NCI-H446 treated with DMSO at 0.1 percent for 48 hours (cell line): Measurements from ENCODE around the gene SPATS1.
A peak's percentile ranks its signal among the peaks of the same experiment; 100 is the strongest.
"Not testable (repeated sequence)": the region's sequence is repeated elsewhere in the genome, so short reads cannot be mapped to it uniquely, and the experiment has no call there.

Experiments
- DNase-seq: peaks from one replicate; lab custom pipeline; 2025; lab: John Stamatoyannopoulos, UW

SPATS1 gene

DNA sequence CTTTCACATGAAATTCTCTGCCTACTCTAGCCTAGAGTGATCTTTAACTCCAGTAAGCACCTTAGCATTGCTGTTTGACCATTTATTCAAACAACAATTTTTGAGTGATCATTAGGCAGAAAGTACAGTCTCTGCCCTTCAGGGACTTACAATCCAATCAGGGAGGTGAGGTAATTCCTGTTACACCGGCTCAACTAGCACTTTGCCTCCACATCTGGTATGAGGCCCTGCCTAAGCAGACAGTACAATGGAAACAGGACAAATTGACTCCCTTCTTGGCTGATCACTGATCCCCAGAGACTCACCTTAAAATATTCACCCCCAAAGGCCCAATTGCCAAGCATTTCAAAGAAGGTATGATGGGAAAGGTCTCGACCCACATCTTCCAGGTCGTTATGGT, 30.7 kb upstream of the SPATS1 start:
- DNase-seq: no peak

DNA sequence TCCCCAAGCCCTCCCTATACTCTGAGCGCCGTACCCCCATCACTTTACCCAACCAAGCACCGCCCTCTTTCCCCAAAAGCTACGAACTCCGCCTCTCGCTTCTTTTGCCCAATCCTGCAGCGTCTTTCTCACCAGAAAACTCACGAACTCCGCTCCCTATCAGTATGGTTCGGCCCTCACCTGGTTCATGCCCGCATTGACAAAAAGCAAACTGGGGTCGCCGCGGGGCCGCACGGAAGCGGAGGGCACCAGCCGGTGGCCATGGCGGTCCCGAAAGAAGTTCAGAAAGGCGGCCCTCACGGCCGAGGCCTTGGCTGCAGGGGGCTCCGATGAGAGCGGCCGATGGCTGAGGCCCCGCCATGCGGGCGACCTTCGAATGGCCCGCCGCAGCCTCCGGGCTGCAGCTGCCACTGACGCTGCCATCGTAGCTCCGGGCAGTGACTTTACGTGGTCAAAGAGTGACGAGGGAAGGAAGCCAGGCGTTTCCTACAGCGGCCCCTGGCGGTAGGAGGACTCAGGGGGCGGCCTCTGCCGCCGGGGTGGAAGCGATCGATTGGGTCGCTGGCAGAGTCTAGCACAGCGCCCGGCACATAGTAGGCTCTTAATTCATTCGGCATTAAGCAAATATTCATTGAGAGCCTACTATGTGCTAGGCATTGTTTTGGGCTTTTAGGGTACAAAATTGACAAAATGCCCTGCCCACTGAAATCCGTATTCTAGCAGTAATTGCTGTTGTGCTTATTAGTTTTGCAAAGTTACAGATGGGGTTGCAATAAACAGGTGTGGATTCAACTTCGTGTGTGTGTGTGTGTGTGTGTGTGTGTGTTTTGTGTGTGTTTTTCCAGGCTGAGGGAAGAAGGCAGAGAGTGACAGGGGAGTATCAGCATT, 29.3 kb upstream of the SPATS1 start, which contains the start of gene AARS2:
Gene AARS2, minus strand, starts transcription at position 447 of the 888 bp plus-strand sequence. Its CDS starts 24 bp downstream, at position 423.
- peak; percentile 68 for DNase-seq

GRCh38 chr6:44314657-44315056, 27.8 kb upstream of the SPATS1 start:
- not testable (repeated sequence) for DNase-seq

- no peak for DNase-seq
These were observed 26.9 kb upstream of the SPATS1 start for GRCh38 chr6:44315516-44315915.

GRCh38 chr6:44315951-44316350, 26.5 kb upstream of the SPATS1 start:
- DNase-seq: no peak

- no peak for DNase-seq
These were observed 26.0 kb upstream of the SPATS1 start for GRCh38 chr6:44316481-44316880.

DNA sequence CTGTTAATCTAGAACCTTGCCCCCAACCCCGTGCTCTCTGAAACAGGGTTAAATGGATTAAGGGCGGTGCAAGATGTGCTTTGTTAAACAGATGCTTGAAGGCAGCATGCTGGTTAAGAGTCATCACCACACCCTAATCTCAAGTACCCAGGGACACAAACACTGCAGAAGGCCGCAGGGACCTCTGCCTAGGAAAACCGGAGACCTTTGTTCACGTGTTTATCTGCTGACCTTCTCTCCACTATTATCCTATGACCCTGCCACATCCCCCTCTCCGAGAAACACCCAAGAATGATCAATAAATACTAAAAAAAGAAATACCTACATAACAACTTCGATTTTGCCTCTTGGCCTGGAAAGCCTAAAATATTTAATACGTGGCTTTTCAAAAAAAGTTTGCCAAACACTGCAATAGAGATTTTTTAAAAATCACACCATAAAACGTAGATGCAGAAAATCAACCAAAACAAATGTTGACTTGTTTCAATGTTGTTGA, 25.3 kb upstream of the SPATS1 start:
- not testable (repeated sequence) for DNase-seq

DNA sequence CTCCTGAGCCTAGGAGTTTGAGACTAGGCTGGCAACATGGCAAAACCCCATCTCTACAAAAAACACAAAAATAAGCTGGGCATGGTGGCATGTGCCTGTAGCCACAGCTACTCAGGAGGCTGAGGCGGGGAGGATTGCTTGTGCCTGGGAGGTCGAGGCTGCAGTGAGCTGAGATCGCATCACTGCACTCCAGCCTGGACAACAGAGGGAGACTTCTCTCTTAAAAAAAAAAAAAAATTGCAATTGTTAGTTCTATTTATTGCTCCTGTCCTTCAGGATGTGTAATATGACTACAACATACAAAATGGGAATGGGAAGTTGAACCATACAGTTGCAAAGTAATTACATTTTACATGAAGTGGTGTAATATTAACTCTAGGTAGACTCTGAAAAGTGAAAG, 21.2 kb upstream of the SPATS1 start:
- no peak for DNase-seq

- DNase-seq: no peak
These were observed 15.4 kb upstream of the SPATS1 start for GRCh38 chr6:44327096-44327495.

- no peak for DNase-seq
These were observed 14.7 kb upstream of the SPATS1 start for GRCh38 chr6:44327760-44328159.

DNA sequence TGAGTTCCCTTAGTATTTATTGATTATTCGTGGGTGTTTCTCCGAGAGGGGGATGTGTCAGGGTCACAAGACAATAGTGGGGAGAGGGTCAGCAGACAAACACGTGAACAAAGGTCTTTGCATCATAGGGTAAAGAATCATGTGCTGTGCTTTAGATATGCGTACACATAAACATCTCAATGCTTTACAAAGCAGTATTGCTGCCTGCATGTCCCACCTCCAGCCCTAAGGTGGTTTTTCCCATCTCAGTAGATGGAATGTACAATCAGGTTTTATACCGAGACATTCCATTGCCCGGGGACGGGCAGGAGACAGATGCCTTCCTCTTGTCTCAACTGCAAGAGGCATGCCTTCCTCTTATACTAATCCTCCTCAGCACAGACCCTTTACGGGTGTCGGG, 14.2 kb upstream of the SPATS1 start:
- DNase-seq: not testable (repeated sequence)

DNA sequence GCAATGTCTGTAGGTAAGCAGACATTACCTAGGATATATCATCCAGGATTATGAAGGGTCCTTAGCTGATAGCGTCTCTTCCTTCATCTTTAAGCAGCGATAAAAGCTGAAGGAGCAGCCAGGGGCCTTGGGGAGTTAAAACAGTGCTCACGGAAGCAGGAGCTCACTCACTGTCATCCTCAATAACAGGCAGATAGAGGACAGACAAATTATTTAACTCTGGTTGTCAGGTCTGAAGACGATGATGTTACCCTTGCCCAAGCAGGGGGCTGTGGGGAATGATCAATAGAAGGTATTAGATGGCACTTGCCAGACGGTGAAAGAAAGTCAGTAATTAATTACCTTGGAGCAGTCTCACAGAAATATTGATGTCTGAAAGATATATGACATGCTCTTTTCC, 12.6 kb upstream of the SPATS1 start:
- no peak for DNase-seq

- no peak for DNase-seq
These were observed 9.9 kb upstream of the SPATS1 start for GRCh38 chr6:44332585-44332984.

DNA sequence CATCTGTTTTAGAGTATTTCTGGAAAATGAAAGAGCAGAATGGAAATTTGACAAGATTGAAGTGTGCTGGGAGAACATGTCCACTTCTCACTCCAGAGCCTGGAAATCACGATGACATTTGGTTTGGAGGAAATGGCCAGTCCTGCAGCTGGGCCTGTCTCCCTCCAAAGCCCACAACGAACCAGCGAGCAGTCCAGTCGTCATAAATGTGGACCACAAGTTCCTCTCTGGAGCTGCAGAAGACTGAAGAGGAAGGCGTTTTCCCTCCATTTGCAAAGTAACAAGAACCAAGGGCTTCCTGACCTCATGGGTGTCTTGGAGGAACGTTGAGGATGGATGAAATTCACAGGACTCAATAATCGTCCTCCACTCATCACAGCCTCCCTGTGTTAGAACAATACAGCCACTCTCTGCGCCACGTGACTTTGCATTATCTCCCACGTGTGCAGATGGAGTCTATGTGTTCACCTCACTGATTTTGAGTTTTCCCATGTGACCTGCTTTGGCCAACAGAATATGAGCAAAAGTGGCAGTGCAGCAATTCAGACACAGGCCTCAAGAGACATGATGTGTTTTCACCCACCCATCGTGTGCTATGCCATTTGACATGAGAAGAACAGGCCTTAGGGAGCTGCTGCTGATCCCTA, 9.1 kb upstream of the SPATS1 start:
- no peak for DNase-seq

- no peak for DNase-seq
These were observed 8.5 kb upstream of the SPATS1 start for GRCh38 chr6:44333942-44334341.

DNA sequence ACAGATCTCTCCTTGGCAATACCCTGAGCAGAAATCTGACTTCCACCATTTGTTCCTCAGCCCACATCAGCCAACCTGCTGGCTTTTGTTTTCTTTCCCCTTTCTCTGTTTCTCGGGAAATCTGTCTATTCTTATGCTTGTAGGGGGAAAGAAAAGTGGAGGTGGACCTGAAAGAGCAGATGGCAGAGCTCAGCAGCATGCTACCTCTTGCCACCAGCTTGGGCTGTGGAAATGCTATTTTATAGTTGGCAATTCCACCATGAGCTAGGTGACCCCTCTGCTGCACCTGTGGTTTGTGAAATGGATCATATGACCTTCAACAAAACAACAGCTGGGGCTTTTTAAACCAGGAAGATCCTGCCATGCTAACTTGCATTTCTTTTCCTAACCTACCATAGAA, 6.8 kb upstream of the SPATS1 start:
- DNase-seq: no peak

GRCh38 chr6:44338228-44339122, 4.0 kb upstream of the SPATS1 start:
- DNase-seq: peak; percentile 43

DNA sequence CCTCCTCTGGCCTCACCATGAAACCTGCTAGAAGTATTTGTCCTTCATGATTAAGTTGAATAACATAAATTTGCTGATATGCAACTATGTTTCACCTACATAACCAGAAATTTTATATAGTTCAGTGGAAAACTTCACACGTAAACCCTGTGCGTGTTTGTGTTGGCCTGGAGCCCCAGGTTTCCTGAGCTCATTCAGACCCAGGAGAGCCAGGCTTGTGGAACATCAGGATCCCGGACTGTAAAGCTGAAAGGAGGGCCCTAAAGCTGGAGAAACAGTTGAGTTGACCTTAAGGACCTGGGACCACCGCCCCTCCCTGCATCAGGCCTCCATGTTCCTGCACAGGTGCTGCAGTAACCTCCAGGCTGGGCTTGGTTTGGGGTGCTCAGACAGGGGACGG, 3.1 kb upstream of the SPATS1 start:
- DNase-seq: no peak

- no peak for DNase-seq
These were observed 2.5 kb upstream of the SPATS1 start for GRCh38 chr6:44339763-44340625.

- DNase-seq: no peak
These were observed 1.2 kb upstream of the SPATS1 start for GRCh38 chr6:44341095-44341890.
